ENCODE measurements around the gene TNFSF13B. TPM values are rescaled to one million over a fixed set of nuclear protein-coding genes. Genes with fewer than 3 reads are reported as not detected.

Gene TNFSF13B
- total and polyA plus RNA-seq, 2 of the 8 experiments (the other 6 are each of a cell fraction or from before 2014, with no cell fraction given), result not detected

GRCh38 chr13:108269601-108270328 lies at the start of gene TNFSF13B (continued):
- TF ChIP-seq SIN3A (conservative IDR thresholded peaks at IDR 0.05 in 1 of 2, IDR thresholded peaks at IDR 0.05 in 1 of 2; ENCODE audit: low read depth in 1 of 2, low read length in 2 of 2), result no peak; a peak in 1 of 4 replicates
- TF ChIP-seq POU5F1 (IDR thresholded peaks at IDR 0.05; ENCODE audit: low read depth, low read length), result no peak
- TF ChIP-seq MAX (IDR thresholded peaks at IDR 0.05), result 0 out of 2 replicates have a peak, but pooled peaks have one; percentile 22
- TF ChIP-seq KDM4A (IDR thresholded peaks at IDR 0.05; ENCODE audit: low read depth, low read length, severe bottlenecking), result no peak
- TF ChIP-seq RFX5 (IDR thresholded peaks at IDR 0.05; ENCODE audit: borderline replicate concordance, low read depth, low read length), result no peak
- TF ChIP-seq CREB1 (IDR thresholded peaks at IDR 0.05), result no peak

Measured in H1 (cell line).